GM19099 (cell line): ENCODE results near the gene ERFE.

ENCODE experiments used
- POLR2A ChIP-seq: IDR thresholded peaks from 3 replicates; pipeline ENCODE4 v1.6.1; 2011; ENCODE audit warnings: low read depth; ENCODE audit not compliant: insufficient read length; ENCODE audit errors: extremely low read depth

ERFE gene

GRCh38 chr2:238123991-238124470 is 34.7 kb upstream of the ERFE start:
- TF ChIP-seq POLR2A: no peak

- TF ChIP-seq POLR2A: no peak
Observed at GRCh38 chr2:238124488-238125126, 34.2 kb upstream of the ERFE start.

GRCh38 chr2:238125127-238125885 is 33.5 kb upstream of the ERFE start:
- no peak for TF ChIP-seq POLR2A

- no peak for TF ChIP-seq POLR2A
Observed at GRCh38 chr2:238126338-238126737, 32.4 kb upstream of the ERFE start.

GRCh38 chr2:238126775-238127164 is 32.0 kb upstream of the ERFE start:
- no peak for TF ChIP-seq POLR2A

- TF ChIP-seq POLR2A: no peak
Observed at GRCh38 chr2:238127165-238128060, 31.4 kb upstream of the ERFE start.

GRCh38 chr2:238128061-238128440 is 30.7 kb upstream of the ERFE start:
- no peak for TF ChIP-seq POLR2A

- no peak for TF ChIP-seq POLR2A
Observed at GRCh38 chr2:238128534-238129001, 30.2 kb upstream of the ERFE start.

- no peak for TF ChIP-seq POLR2A
Observed at GRCh38 chr2:238129166-238130010, 29.4 kb upstream of the ERFE start.

- TF ChIP-seq POLR2A: no peak
Observed at GRCh38 chr2:238130111-238130695, 28.6 kb upstream of the ERFE start.

- no peak for TF ChIP-seq POLR2A
Observed at GRCh38 chr2:238130696-238131628, 27.8 kb upstream of the ERFE start.

- no peak for TF ChIP-seq POLR2A
Observed at GRCh38 chr2:238131761-238132462, 26.9 kb upstream of the ERFE start.
